Endodermal cell (in vitro differentiated cells): Measurements from ENCODE around the gene PGRMC2. TPM values are rescaled to one million over a fixed set of nuclear protein-coding genes. Genes with fewer than 3 reads are reported as not detected.

Experiments used
- DNase-seq: peaks from one replicate; pipeline ENCODE4 v3.0.0-alpha.2; 2017
- H3K27ac ChIP-seq: 2 replicates; pipeline ENCODE4 v1.5.1; 2013; ENCODE audit warnings: mild to moderate bottlenecking, low read depth, low read length, moderate library complexity
- H3K27me3 ChIP-seq: 2 replicates; pipeline ENCODE4 v1.6.1; 2013; ENCODE audit warnings: mild to moderate bottlenecking, low read length, moderate library complexity; ENCODE audit not compliant: insufficient read depth, control insufficient read depth, poor library complexity, severe bottlenecking
- H3K36me3 ChIP-seq: 2 replicates; pipeline ENCODE4 v1.7.0; 2013; ENCODE audit warnings: mild to moderate bottlenecking, low read length, moderate library complexity; ENCODE audit not compliant: control insufficient read depth, insufficient read depth
- H3K4me1 ChIP-seq: one replicate; pipeline ENCODE4 v1.7.0; 2013; ENCODE audit warnings: low read length; ENCODE audit not compliant: control insufficient read depth, insufficient read depth
- H3K4me3 ChIP-seq: 2 replicates; pipeline ENCODE4 v1.5.1; 2013; ENCODE audit warnings: mild to moderate bottlenecking, low read length, moderate library complexity
- H3K9ac ChIP-seq: 2 replicates; pipeline ENCODE4 v1.6.1; 2013; ENCODE audit warnings: mild to moderate bottlenecking, low read length, moderate library complexity; ENCODE audit not compliant: poor library complexity, severe bottlenecking; ENCODE audit errors: extremely low read depth
- H3K9me3 ChIP-seq: 2 replicates; pipeline ENCODE4 v1.6.1; 2013; ENCODE audit warnings: mild to moderate bottlenecking, low read length, moderate library complexity; ENCODE audit not compliant: control insufficient read depth
- H3K27ac Mint-ChIP-seq: 2 replicates; pipeline ENCODE4 v1.8.0; 2020; ENCODE audit warnings: mixed read lengths
- H3K27me3 Mint-ChIP-seq: 2 replicates; pipeline ENCODE4 v1.8.0; 2021; ENCODE audit warnings: mild to moderate bottlenecking, mixed read lengths; ENCODE audit not compliant: insufficient read depth
- H3K36me3 Mint-ChIP-seq: 2 replicates; pipeline ENCODE4 v1.8.0; 2020; ENCODE audit warnings: low read depth, mixed read lengths
- H3K4me1 Mint-ChIP-seq: 2 replicates; pipeline ENCODE4 v1.8.0; 2020; ENCODE audit warnings: mixed read lengths
- H3K4me3 Mint-ChIP-seq: 2 replicates; pipeline ENCODE4 v1.8.0; 2020; ENCODE audit warnings: mild to moderate bottlenecking, moderate library complexity, mixed read lengths
- H3K9me3 Mint-ChIP-seq: 2 replicates; pipeline ENCODE4 v1.8.0; 2020; ENCODE audit warnings: mild to moderate bottlenecking, mixed read lengths
- CTCF ChIP-seq: fragments of 200-600 bp; sonication (generic); conservative IDR thresholded peaks from 2 replicates; pipeline ENCODE4 v1.5.0; 2021; ENCODE audit warnings: antibody characterized with exemption, mild to moderate bottlenecking
- WGBS, 2 experiments: methylation state at CpG; one replicate each; pipeline versions ENCODE4 v1.1.5 to v1.1.7; 2013; ENCODE audit warnings: missing lambda C conversion rate in 2 of 2, mixed read lengths in 1 of 2; ENCODE audit not compliant: insufficient coverage in 1 of 2, insufficient read length in 1 of 2; 5-methylcytosine and 5-hydroxymethylcytosine counted together
- total RNA-seq, 2 donors: library from RNA; stranded (reverse); fragmentation: NEBNext Ultra II Directional in 1 of 2; extraction: Animal tissue kit (Norgen Biotek cat#: 25700) in 1 of 2; gene quantifications; 2 replicates in 1 of 2; 3 replicates in 1 of 2; pipeline ENCODE4 v1.2.1, GENCODE V29; 2021

The PGRMC2 gene
- total RNA-seq, 2 donors from 2014 or later = 57.0 to 68.5 TPM

GRCh38 chr4:128311659-128312403 lies 24.2 kb upstream of the PGRMC2 start:
- H3K9me3 Mint-ChIP-seq = no peaks in the 10 kb centered on the region
- no peaks in the 10 kb centered on the region for H3K27me3 ChIP-seq
- no peak for DNase-seq
- H3K36me3 Mint-ChIP-seq = no peaks in the 10 kb centered on the region
- no peak overlapping the region for H3K27ac ChIP-seq
- WGBS, 2 experiments = 89 to 96% methylated on average over 1 to 2 of the region's 2 CpGs
- no peak overlapping the region for H3K9ac ChIP-seq
- no peak overlapping the region for H3K4me3 Mint-ChIP-seq
- H3K4me3 ChIP-seq = no peak overlapping the region
- TF ChIP-seq CTCF = no peak
- peaks cover 6% of the 10 kb centered on the region for H3K4me1 Mint-ChIP-seq
- no peaks in the 10 kb centered on the region for H3K4me1 ChIP-seq
- no peaks in the 10 kb centered on the region for H3K36me3 ChIP-seq
- H3K27me3 Mint-ChIP-seq = no peaks in the 10 kb centered on the region
- no peak overlapping the region for H3K27ac Mint-ChIP-seq
- H3K9me3 ChIP-seq = no peaks in the 10 kb centered on the region

- Mint-ChIP-seq H3K4me1 (peaks cover 15% of the 10 kb centered on the region), H3K27ac (no peak overlapping the region), H3K27me3 (no peaks in the 10 kb centered on the region), H3K4me3 (no peak overlapping the region), H3K9me3 (no peaks in the 10 kb centered on the region), H3K36me3 (no peaks in the 10 kb centered on the region)
- Histone ChIP-seq H3K27me3 (no peaks in the 10 kb centered on the region), H3K9me3 (no peaks in the 10 kb centered on the region), H3K4me1 (no peaks in the 10 kb centered on the region), H3K27ac (no peak overlapping the region), H3K36me3 (no peaks in the 10 kb centered on the region), H3K9ac (no peak overlapping the region), H3K4me3 (no peak overlapping the region)
- peak; percentile 76 for DNase-seq
- peak; percentile 74 for TF ChIP-seq CTCF
- 50 to 85% methylated on average over 1 to 6 of the region's 6 CpGs for WGBS, 2 experiments
Observed at GRCh38 chr4:128310266-128310697, 22.7 kb upstream of the PGRMC2 start.

GRCh38 chr4:128309585-128309984 lies 22.0 kb upstream of the PGRMC2 start:
- no peaks in the 10 kb centered on the region for H3K4me1 ChIP-seq
- TF ChIP-seq CTCF = no peak
- Mint-ChIP-seq H3K9me3 (no peaks in the 10 kb centered on the region), H3K4me3 (no peak overlapping the region), H3K27ac (peak overlapping the region; percentile 61), H3K36me3 (no peaks in the 10 kb centered on the region), H3K4me1 (peaks cover 18% of the 10 kb centered on the region), H3K27me3 (no peaks in the 10 kb centered on the region)
- H3K36me3 ChIP-seq = no peaks in the 10 kb centered on the region
- DNase-seq = no peak
- no peak overlapping the region for H3K27ac ChIP-seq
- H3K27me3 ChIP-seq = no peaks in the 10 kb centered on the region
- H3K4me3 ChIP-seq = no peak overlapping the region
- no peak overlapping the region for H3K9ac ChIP-seq
- no peaks in the 10 kb centered on the region for H3K9me3 ChIP-seq
